NCI-H2107 treated with DMSO at 0.1 percent for 48 hours (cell line): ENCODE measurements around the gene SRGAP2.
"Not testable (repeated sequence)": the region's sequence is repeated elsewhere in the genome, so short reads cannot be mapped to it uniquely, and the experiment has no call there.

Experiments used
- DNase-seq: peaks from one replicate; lab custom pipeline; 2025; ENCODE audit not compliant: unreplicated experiment; lab: John Stamatoyannopoulos, UW

The SRGAP2 gene

GRCh38 chr1:206246129-206246886 is 43.0 kb downstream of the SRGAP2 start:
- not testable (repeated sequence) for DNase-seq

DNA sequence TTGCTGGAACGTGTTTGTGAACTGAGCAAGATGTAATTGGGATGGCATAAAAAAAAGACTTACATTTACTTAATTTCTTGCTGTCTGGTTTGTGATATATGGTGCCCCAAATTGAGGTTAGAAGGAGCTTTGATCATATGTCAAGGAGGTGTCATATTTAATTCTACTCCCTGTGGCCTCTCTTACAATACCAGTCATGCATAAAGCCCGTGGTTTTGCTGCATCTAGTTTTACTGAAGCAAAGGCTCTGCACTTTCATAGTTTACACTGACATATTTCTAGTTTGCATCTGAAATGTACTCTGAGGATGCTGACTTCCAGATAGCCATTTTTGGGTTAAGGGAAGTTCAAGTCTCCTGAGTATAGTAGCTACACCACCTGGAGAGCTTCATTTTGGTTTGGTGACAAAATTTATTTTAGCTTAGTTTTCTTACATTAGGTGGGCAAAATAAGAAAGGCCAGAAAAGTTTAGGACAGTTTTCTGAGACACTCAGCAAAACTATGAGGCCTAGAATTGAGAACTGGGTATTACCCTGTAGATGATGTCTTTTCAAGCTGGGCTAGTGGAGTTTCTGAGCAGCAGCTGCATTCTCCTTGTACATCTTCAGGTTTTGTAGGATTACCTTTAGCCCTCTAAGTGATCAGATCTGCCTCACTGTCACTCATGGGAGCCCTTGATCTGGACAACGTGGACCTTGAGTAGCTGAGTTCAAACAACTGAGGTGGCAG is 47.8 kb downstream of the SRGAP2 start:
- DNase-seq = not testable (repeated sequence)

GRCh38 chr1:206252680-206253335 is 49.5 kb downstream of the SRGAP2 start:
- not testable (repeated sequence) for DNase-seq
